ENCODE data around the gene DERL3. TPM values are rescaled to one million over a fixed set of nuclear protein-coding genes. Genes with fewer than 3 reads are reported as not detected.

DERL3 gene
- total and polyA plus RNA-seq, 2 donors (not counting 1 experiment from before 2014, with no cell fraction given) = 77.0 to 142 TPM

GRCh38 chr22:23836692-23837495 lies 1.9 kb downstream of the DERL3 start:
- DNase-seq (no peak), ATAC-seq (ENCODE audit: low read depth) (no peak)
- TF ChIP-seq EZH2 (IDR thresholded peaks at IDR 0.05; ENCODE audit: borderline replicate concordance, insufficient read depth, low read depth, low read length, poor library complexity, severe bottlenecking) = no peak
- TF ChIP-seq CTCF (IDR thresholded peaks at IDR 0.05) = no peak
- ChIA-PET POLR2A (interaction anchor here (0.5 to 2.4 kb wide), 10 partner anchors 8 to 66 kb away, joined by 3 to 12 read pairs (median 4); partner anchors contain the start of genes MMP11 and SLC2A11), CTCF (interaction anchor here (0.5 to 1.4 kb wide), 7 partner anchors 8 to 293 kb away, joined by 3 to 8 read pairs (median 4); no protein-coding TSS in a partner anchor)
- intact Hi-C loops (cut with micrococcal nuclease) = loop anchor here (10.0 kb wide), 1 partner anchor 598 kb away; no protein-coding TSS in a partner anchor
- peaks cover 23% of the 10 kb centered on the region for H3K79me2 ChIP-seq (ENCODE audit: control insufficient read depth, insufficient read depth, low read length)
- H3K9me3 Mint-ChIP-seq (ENCODE audit: insufficient read depth) = no peaks in the 10 kb centered on the region
- H3K36me3 ChIP-seq (replicated peaks in 1 of 2; ENCODE audit: control extremely low read depth in 1 of 2, control insufficient read depth in 1 of 2, extremely low read depth in 1 of 2, insufficient read depth in 2 of 2, low read length in 1 of 2) = peaks cover 0 to 51% of the 10 kb centered on the region in 2 experiments
- no peaks in the 10 kb centered on the region for H3K27me3 ChIP-seq (replicated peaks in 1 of 4; ENCODE audit: control extremely low read depth in 1 of 4, control insufficient read depth in 3 of 4, insufficient read depth in 4 of 4, low read length in 3 of 4)
- H2AFZ ChIP-seq (ENCODE audit: insufficient read depth, low read depth, low read length, poor library complexity, severe bottlenecking) = no peak overlapping the region
- peak overlapping the region; percentile 75 for H3K9ac ChIP-seq (ENCODE audit: low read length)
- H3K4me1 Mint-ChIP-seq = peaks cover 63% of the 10 kb centered on the region
- peak overlapping the region in 1 of 5 experiments; percentile 69 for H3K4me3 ChIP-seq (ENCODE audit: control extremely low read depth in 1 of 5, extremely low read depth in 1 of 5, insufficient read depth in 1 of 5, low read depth in 2 of 5, low read length in 4 of 5)
- H3K27ac ChIP-seq (ENCODE audit: low read length in 2 of 2) = peak overlapping the region; percentile 98
- no peaks in the 10 kb centered on the region for H3K9me3 ChIP-seq (ENCODE audit: control extremely low read depth in 1 of 3, control insufficient read depth in 2 of 3, insufficient read depth in 1 of 3, low read length in 2 of 3)
- no peaks in the 10 kb centered on the region for H3K27me3 Mint-ChIP-seq
- peak overlapping the region; percentile 89 for H3K4me3 Mint-ChIP-seq
- 56% methylated on average over 9 of the region's 12 CpGs for WGBS (ENCODE audit: insufficient coverage)
- peaks cover 31 to 41% of the 10 kb centered on the region in 2 donors for H3K4me1 ChIP-seq (ENCODE audit: control insufficient read depth in 2 of 2, insufficient read depth in 2 of 2, low read length in 2 of 2)
- H3K27ac Mint-ChIP-seq = peak overlapping the region; percentile 99
- H3K4me2 ChIP-seq (replicated peaks; ENCODE audit: low read depth, low read length, poor library complexity, severe bottlenecking) = peak overlapping the region; percentile 93
- peaks cover 30% of the 10 kb centered on the region for H4K20me1 ChIP-seq (ENCODE audit: control insufficient read depth, insufficient read depth, low read length, poor library complexity, severe bottlenecking)

Data from B cell (primary cell).